Karpas-422 (cell line): ENCODE data around the gene VKORC1. TPM values are rescaled to one million over a fixed set of nuclear protein-coding genes. Genes with fewer than 3 reads are reported as not detected.

ENCODE experiments used
- DNase-seq: peaks from one replicate; pipeline ENCODE4 v3.0.0-alpha.2; 2015
- H2AFZ ChIP-seq: fragments of 200-600 bp; sonication (generic); 2 replicates; pipeline ENCODE4 v1.6.1; 2014; ENCODE audit warnings: antibody characterized with exemption, low read length, mixed read lengths
- H3K27ac ChIP-seq: fragments of 200-600 bp; sonication (generic); 2 replicates; pipeline ENCODE4 v1.5.1; 2014; ENCODE audit warnings: mild to moderate bottlenecking, low read length, moderate library complexity
- H3K27me3 ChIP-seq: fragments of 200-600 bp; sonication (generic); 2 replicates; pipeline ENCODE4 v1.6.1; 2014; ENCODE audit warnings: low read length, mixed read lengths
- H3K36me3 ChIP-seq: fragments of 200-600 bp; sonication (generic); 2 replicates; pipeline ENCODE4 v1.6.1; 2014; ENCODE audit warnings: low read length, mixed read lengths; ENCODE audit not compliant: insufficient read depth
- H3K4me1 ChIP-seq: fragments of 200-600 bp; sonication (generic); 2 replicates; pipeline ENCODE4 v1.6.1; 2014; ENCODE audit warnings: mild to moderate bottlenecking, low read length, mixed read lengths
- H3K4me2 ChIP-seq: fragments of 200-600 bp; sonication (generic); 2 replicates; pipeline ENCODE4 v1.6.1; 2014; ENCODE audit warnings: low read length, low read depth, mild to moderate bottlenecking; ENCODE audit not compliant: poor library complexity, severe bottlenecking
- H3K4me3 ChIP-seq: fragments of 200-600 bp; sonication (generic); 2 replicates; pipeline ENCODE4 v1.5.1; 2014; ENCODE audit warnings: mild to moderate bottlenecking, antibody characterized with exemption, low read length, mixed read lengths
- H3K79me2 ChIP-seq: fragments of 200-600 bp; sonication (generic); 2 replicates; pipeline ENCODE4 v1.6.1; 2014; ENCODE audit warnings: mild to moderate bottlenecking, low read length, mixed read lengths
- H3K9ac ChIP-seq: fragments of 200-600 bp; sonication (generic); 2 replicates; pipeline ENCODE4 v1.6.0; 2014; ENCODE audit warnings: low read length
- H3K9me2 ChIP-seq: fragments of 200-600 bp; sonication (generic), shearing (Covaris generic); replicated peaks from 2 replicates; pipeline ENCODE4 v1.6.0; 2014; ENCODE audit warnings: mild to moderate bottlenecking, low read length, moderate library complexity; ENCODE audit not compliant: insufficient read depth
- H3K9me3 ChIP-seq: fragments of 300-700, 200-600 bp; sonication (generic); 2 replicates; pipeline ENCODE4 v1.6.1; 2014; ENCODE audit warnings: low read length, mixed read lengths
- H4K20me1 ChIP-seq: fragments of 200-600 bp; sonication (generic); 2 replicates; pipeline ENCODE4 v1.6.1; 2014; ENCODE audit warnings: mild to moderate bottlenecking, antibody characterized with exemption, low read length, low read depth; ENCODE audit not compliant: insufficient read depth
- total RNA-seq: library from RNA; depleted of rRNA; stranded (reverse); fragments of >200 nt; shearing (Covaris generic); gene quantifications from 2 replicates; pipeline ENCODE4 v1.2.3, GENCODE V29; 2014; ENCODE audit warnings: low replicate concordance

VKORC1 gene
- total RNA-seq, 1 experiment from 2014 or later, result 70.2 TPM

DNA sequence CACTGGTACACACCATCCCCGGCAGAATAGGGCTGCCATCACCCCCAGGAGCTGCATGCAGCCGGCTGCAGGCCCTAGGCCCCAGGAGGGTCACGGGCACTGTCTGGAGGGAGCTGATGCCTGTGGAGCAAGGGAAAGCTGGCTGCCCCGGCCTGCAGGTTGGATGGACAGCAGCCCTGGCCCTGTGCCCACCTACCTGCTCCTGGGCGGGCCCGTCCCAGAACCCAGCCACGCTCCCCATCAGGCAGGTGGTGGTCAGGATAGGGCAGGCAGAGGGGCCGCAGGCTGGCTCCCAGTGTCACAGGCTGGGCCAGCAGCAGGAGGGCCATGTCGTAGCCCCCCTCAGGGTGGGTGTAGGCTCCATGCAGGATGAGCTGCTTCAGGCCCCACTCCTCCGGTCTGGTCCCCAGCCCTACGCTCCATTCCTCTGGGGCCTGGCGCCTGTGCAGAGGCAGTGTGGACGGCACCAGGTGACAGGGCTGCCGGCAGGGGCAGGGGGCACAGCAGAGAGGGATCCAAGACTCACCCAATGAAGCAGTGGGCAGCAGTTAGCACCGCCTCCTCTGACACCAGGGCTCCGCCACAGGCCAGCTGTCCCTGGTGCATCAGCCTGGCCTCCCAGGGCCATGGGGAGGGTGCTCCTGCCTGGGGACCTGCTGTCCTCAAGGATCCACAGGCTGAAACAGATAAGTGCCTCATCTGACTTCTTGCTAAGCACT lies 9.9 kb downstream of the VKORC1 start:
- no peak overlapping the region for H3K4me2 ChIP-seq
- no peaks in the 10 kb centered on the region for H3K9me2 ChIP-seq
- no peak overlapping the region for H3K4me3 ChIP-seq
- H3K79me2 ChIP-seq, result no peaks in the 10 kb centered on the region
- no peak overlapping the region for H3K27ac ChIP-seq
- H3K36me3 ChIP-seq, result no peaks in the 10 kb centered on the region
- H3K4me1 ChIP-seq, result peaks cover 12% of the 10 kb centered on the region
- H3K9ac ChIP-seq, result no peak overlapping the region
- H4K20me1 ChIP-seq, result no peaks in the 10 kb centered on the region; the same call in 1 of the 2 replicates
- H2AFZ ChIP-seq, result no peak overlapping the region
- no peaks in the 10 kb centered on the region for H3K9me3 ChIP-seq
- peak; percentile 39 for DNase-seq
- no peaks in the 10 kb centered on the region for H3K27me3 ChIP-seq

DNA sequence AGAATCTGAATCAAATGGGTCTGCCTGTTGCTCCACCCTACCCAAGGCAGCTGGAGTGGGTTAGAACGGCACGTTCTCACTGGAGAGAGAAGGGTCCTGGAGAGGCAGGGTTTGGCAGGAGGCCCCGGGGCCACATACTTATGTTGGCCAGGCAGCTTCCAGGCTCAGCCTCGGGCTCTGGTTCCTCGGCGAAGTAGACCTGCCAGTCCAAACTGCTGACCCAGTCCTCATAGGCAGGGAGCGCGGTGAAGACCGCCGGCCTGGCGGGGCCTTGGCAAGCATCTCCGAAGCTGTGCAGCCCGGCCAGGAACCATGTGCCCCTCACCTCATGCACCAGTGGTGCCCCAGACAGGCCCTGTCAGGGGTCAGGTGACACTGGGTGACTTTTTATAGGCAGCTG lies 10.6 kb downstream of the VKORC1 start:
- no peak overlapping the region for H2AFZ ChIP-seq
- 0 out of 2 replicates have a peak, but pooled peaks cover 2% of the 10 kb centered on the region for H3K79me2 ChIP-seq
- no peaks in the 10 kb centered on the region for H3K9me2 ChIP-seq
- no peak overlapping the region for H3K27ac ChIP-seq
- H3K9me3 ChIP-seq, result no peaks in the 10 kb centered on the region
- no peaks in the 10 kb centered on the region for H3K36me3 ChIP-seq
- H4K20me1 ChIP-seq, result no peaks in the 10 kb centered on the region; the same call in 1 of the 2 replicates
- DNase-seq, result peak; percentile 36
- no peak overlapping the region for H3K9ac ChIP-seq
- no peak overlapping the region for H3K4me3 ChIP-seq
- H3K27me3 ChIP-seq, result no peaks in the 10 kb centered on the region
- H3K4me1 ChIP-seq, result peaks cover 12% of the 10 kb centered on the region
- H3K4me2 ChIP-seq, result no peak overlapping the region

DNA sequence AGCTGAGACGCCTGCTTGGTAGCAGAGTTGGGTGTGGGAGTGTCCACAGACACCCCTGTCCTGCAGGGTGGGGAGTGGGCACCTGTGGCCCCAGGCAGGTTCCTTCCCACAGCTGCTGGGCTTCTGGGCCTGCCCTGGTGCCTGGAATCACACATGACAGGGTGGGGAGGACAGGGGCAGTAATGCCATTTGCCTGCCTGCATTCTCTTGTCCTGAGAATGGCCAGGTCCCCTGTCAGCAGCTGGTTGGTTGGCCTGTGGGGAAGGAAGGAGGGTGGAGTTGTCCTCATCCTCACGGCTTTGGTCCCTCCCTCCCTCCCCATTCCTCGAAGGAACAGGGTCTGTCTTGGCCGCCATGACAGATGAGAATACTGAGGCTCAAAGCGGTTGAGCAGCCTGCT lies 11.0 kb downstream of the VKORC1 start:
- Histone ChIP-seq H2AFZ (no peak overlapping the region), H3K27me3 (no peaks in the 10 kb centered on the region), H4K20me1 (no peaks in the 10 kb centered on the region; the same call in 1 of the 2 replicates), H3K9me2 (no peaks in the 10 kb centered on the region), H3K9ac (no peak overlapping the region), H3K4me3 (no peak overlapping the region), H3K4me2 (no peak overlapping the region), H3K27ac (no peak overlapping the region), H3K36me3 (no peaks in the 10 kb centered on the region), H3K9me3 (no peaks in the 10 kb centered on the region), H3K4me1 (peaks cover 12% of the 10 kb centered on the region), H3K79me2 (0 out of 2 replicates have a peak, but pooled peaks cover 2% of the 10 kb centered on the region)
- no peak for DNase-seq

DNA sequence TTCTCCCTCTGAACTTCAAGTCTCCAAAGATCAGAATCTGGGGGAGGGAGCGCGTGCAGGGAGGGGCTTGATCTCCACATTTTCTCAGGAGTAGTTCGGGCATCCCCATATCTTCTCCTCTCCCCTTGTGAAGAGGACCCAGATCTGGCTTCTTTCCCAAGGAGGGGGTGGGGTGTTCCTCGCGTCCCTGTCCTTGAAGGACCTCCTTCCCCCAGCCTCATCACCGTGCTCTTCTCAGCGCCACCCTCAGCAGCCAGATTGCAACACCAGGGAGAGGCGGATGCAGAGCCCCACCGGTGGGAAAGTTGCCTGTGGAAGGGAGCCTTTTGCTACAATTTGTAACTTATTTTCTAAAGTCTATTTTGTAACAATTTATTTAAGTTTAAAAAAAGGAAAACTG lies 11.5 kb downstream of the VKORC1 start:
- Histone ChIP-seq H3K4me3 (no peak overlapping the region), H3K4me2 (no peak overlapping the region), H3K4me1 (peaks cover 12% of the 10 kb centered on the region), H3K9me2 (no peaks in the 10 kb centered on the region), H4K20me1 (no peaks in the 10 kb centered on the region; the same call in 1 of the 2 replicates), H3K9me3 (no peaks in the 10 kb centered on the region), H3K79me2 (0 out of 2 replicates have a peak, but pooled peaks cover 3% of the 10 kb centered on the region), H3K36me3 (no peaks in the 10 kb centered on the region), H3K27ac (no peak overlapping the region), H2AFZ (no peak overlapping the region), H3K9ac (no peak overlapping the region), H3K27me3 (no peaks in the 10 kb centered on the region)
- DNase-seq, result peak; percentile 39

DNA sequence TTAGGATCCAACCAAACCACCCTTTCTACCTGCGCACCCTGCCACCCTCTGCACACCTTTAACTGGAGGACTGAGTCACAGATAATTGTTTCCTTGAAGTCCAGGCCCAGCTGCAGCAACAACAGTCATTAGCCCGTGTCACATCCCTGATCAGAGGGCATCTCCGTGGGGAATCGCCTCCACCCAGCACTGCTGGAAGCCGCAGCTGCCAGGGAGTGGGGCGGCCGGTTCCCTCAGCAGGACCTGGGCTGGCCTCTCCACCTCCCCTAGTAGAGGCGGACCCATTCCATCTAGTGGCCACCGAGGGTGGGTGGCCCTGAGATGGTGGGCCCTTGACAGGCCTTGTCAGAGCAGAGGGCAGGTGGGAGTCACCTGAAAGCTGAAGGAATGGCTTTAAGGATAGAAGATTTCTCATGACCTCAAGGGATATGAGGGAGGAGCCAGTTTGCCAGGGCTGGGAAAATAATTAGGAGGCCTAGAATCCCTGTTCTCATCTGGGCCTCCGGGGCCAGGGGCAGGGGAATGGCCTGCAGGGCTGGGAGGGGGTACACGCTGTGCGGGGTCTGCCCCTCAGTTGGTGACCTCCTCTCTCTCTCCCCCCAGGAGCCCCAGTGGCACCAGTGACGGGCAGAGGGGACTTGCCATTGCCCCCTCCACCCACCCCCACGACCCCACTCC lies 12.1 kb downstream of the VKORC1 start:
- H2AFZ ChIP-seq, result no peak overlapping the region
- H3K9me3 ChIP-seq, result no peaks in the 10 kb centered on the region
- H3K4me3 ChIP-seq, result no peak overlapping the region
- H3K4me1 ChIP-seq, result peaks cover 12% of the 10 kb centered on the region
- H3K79me2 ChIP-seq, result peaks cover 8% of the 10 kb centered on the region; the same call in 1 of the 2 replicates
- H3K27ac ChIP-seq, result no peak overlapping the region
- no peaks in the 10 kb centered on the region for H3K27me3 ChIP-seq
- no peak overlapping the region for H3K9ac ChIP-seq
- DNase-seq, result peak; percentile 29
- H3K36me3 ChIP-seq, result no peaks in the 10 kb centered on the region
- no peaks in the 10 kb centered on the region; the same call in 1 of the 2 replicates for H4K20me1 ChIP-seq
- no peak overlapping the region for H3K4me2 ChIP-seq
- no peaks in the 10 kb centered on the region for H3K9me2 ChIP-seq

DNA sequence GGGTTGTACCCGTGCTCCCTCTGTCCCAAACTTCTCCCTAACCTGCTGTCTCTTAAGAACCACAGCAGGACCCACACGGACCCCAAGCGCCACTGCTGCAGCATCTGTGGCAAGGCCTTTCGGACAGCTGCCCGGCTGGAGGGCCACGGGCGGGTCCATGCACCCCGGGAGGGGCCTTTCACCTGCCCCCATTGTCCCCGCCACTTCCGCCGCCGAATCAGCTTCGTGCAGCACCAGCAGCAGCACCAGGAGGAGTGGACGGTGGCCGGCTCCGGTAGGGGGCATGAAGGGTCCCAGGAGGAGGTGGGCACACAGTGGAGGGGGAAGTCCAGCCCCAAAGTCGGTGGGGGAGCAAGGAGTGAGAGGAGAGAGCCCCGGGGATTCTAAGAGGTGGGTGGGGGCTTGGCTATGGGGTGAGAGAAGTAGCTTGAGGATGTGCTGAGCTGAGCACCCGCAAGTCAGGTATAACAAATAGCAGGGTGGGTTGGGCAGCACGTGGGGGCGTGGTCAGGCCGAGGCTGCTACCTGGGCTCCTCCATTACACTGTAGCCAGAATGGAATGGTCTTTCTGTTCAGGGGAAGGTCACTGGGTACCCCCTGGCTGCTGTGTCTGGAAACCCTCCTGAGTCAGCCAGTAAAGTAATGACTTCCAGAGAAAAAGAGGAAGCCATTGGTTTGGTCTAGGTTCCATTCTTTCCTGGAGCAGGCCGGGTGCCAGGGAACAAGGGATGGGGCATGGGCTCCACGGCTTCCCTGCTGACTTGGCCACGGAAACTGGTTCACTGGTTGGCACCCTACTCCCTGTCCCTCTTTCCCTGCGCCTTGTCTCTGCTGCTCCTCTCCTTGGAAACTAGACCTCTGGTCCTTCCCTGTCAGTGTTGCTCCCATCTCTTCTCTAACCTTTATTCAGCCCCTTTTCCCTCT lies 12.9 kb downstream of the VKORC1 start:
- Histone ChIP-seq H3K9me2 (no peaks in the 10 kb centered on the region), H3K9me3 (no peaks in the 10 kb centered on the region), H3K4me1 (peaks cover 12% of the 10 kb centered on the region), H3K27ac (no peak overlapping the region), H3K79me2 (peaks cover 16% of the 10 kb centered on the region), H4K20me1 (no peaks in the 10 kb centered on the region; the same call in 1 of the 2 replicates), H3K4me3 (no peak overlapping the region), H3K27me3 (no peaks in the 10 kb centered on the region), H3K4me2 (no peak overlapping the region), H2AFZ (no peak overlapping the region), H3K36me3 (0 out of 2 replicates have a peak, but pooled peaks cover 3% of the 10 kb centered on the region), H3K9ac (no peak overlapping the region)
- no peak for DNase-seq

DNA sequence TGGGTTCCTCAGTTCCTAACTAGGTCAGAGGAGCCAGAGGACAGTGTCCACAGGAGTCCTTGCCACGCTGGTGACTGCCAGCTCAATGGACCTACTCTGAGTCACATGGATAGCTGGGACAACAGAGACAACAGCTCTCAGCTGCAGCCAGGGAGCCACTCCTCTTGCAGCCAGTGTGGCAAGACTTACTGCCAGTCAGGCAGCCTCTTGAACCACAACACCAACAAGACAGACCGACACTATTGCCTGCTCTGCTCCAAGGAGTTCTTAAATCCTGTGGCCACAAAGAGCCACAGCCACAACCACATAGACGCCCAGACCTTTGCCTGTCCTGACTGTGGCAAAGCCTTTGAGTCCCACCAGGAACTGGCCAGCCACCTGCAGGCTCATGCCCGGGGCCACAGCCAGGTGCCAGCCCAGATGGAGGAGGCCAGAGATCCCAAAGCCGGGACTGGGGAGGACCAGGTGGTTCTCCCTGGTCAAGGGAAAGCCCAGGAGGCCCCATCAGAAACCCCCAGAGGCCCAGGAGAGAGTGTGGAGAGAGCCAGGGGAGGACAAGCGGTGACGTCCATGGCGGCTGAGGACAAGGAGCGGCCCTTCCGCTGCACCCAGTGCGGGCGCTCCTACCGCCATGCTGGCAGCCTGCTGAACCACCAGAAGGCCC lies 13.7 kb downstream of the VKORC1 start:
- H3K27me3 ChIP-seq, result no peaks in the 10 kb centered on the region
- no peaks in the 10 kb centered on the region for H3K9me3 ChIP-seq
- H3K9me2 ChIP-seq, result no peaks in the 10 kb centered on the region
- no peaks in the 10 kb centered on the region; the same call in 1 of the 2 replicates for H4K20me1 ChIP-seq
- H3K36me3 ChIP-seq, result 0 out of 2 replicates have a peak, but pooled peaks cover 6% of the 10 kb centered on the region
- H3K79me2 ChIP-seq, result peaks cover 24% of the 10 kb centered on the region
- H3K4me3 ChIP-seq, result no peak overlapping the region
- no peak for DNase-seq
- H2AFZ ChIP-seq, result no peak overlapping the region
- H3K4me1 ChIP-seq, result peaks cover 9% of the 10 kb centered on the region
- H3K27ac ChIP-seq, result no peak overlapping the region
- no peak overlapping the region for H3K9ac ChIP-seq
- H3K4me2 ChIP-seq, result no peak overlapping the region
